Prostate gland (tissue), 2 donors: ENCODE measurements around the gene REXO4. TPM values are rescaled to one million over a fixed set of nuclear protein-coding genes. Genes with fewer than 3 reads are reported as not detected.
A peak's percentile ranks its signal among the peaks of the same experiment; 100 is the strongest.

Experiments
- DNase-seq: peaks from one replicate; pipeline ENCODE4 v3.0.0-alpha.2; 2019; ENCODE audit warnings: low spot score
- H3K27ac ChIP-seq, 2 donors: fragments of 200-600 bp; sonication (generic); 2 replicates each; pipeline ENCODE4 v1.5.1; 2017 to 2019
- H3K27me3 ChIP-seq: fragments of 200-600 bp; sonication (generic); replicated peaks from 2 replicates; pipeline ENCODE4 v1.5.1; 2019; ENCODE audit not compliant: insufficient read depth
- H3K36me3 ChIP-seq, 2 donors: fragments of 200-600 bp; sonication (generic); 1 replicate in 1 of 2; 2 replicates in 1 of 2; pipeline versions ENCODE4 v1.5.1 to v1.8.1; 2017 to 2019
- H3K4me1 ChIP-seq: fragments of 200-600 bp; sonication (generic); replicated peaks from 2 replicates; pipeline ENCODE4 v1.5.1; 2019
- H3K4me3 ChIP-seq, 2 donors: fragments of 200-600 bp; sonication (generic); 2 replicates each; pipeline ENCODE4 v1.5.1; 2017 to 2019
- H3K9me3 ChIP-seq: fragments of 200-600 bp; sonication (generic); 2 replicates; pipeline ENCODE4 v1.5.1; 2017
- POLR2A ChIP-seq: fragments of 450-650 bp; IDR thresholded peaks from one replicate; pipeline ENCODE4 v1.6.1; 2016; ENCODE audit warnings: antibody characterized with exemption, mild to moderate bottlenecking
- POLR2AphosphoS5 ChIP-seq: sonication (generic); formaldehyde crosslinking; IDR thresholded peaks from one replicate; pipeline ENCODE4 v1.6.1; 2017; ENCODE audit warnings: antibody characterized with exemption
- WGBS: methylation state at CpG from one replicate; pipeline ENCODE4 v1.1.5; 2018; 5-methylcytosine and 5-hydroxymethylcytosine counted together
- intact Hi-C: fragments of 100-400 bp; cut with DNase I; formaldehyde crosslinking; loops from one replicate; pipeline ENCODE4 v1.14.2; 2022
- total RNA-seq, 2 donors: library from RNA; depleted of rRNA; stranded (reverse); fragments of >200 nt; gene quantifications; one replicate each; pipeline ENCODE4 v1.1.0, GENCODE V29; 2016
- TF ChIP-seq, protein P1 (sequence below), 4 experiments: fragments of 200-600 bp in 2 of 4; fragments of 450-650 bp in 2 of 4; sonication (generic) in 2 of 4; IDR thresholded peaks; 1 replicate in 3 of 4; 2 replicates in 1 of 4; pipeline ENCODE4 v1.5.1; 2016 to 2019; ENCODE audit warnings: antibody characterized with exemption in 4 of 4, mild to moderate bottlenecking in 2 of 4, moderate library complexity in 2 of 4

Gene REXO4
- total RNA-seq, 2 donors from 2014 or later: 20.8 to 34.5 TPM

GRCh38 chr9:133459476-133460404 is 41.9 kb upstream of the REXO4 start, which contains the start of gene CACFD1:
Gene CACFD1 (plus strand): TSS chr9:133459978. CDS start chr9:133460067, 89 bp downstream.
- H3K4me1 ChIP-seq: peaks cover 4% of the 10 kb centered on the region
- intact Hi-C loops: loop anchor here (5.0 kb wide), 1 partner anchor 42 kb away; the partner anchor contains the start of gene REXO4
- WGBS: under 1% methylated on average over 30 of the region's 86 CpGs

GRCh38 chr9:133458643-133459312 is 41.0 kb upstream of the REXO4 start:
- intact Hi-C loops: loop anchor here (5.0 kb wide), 1 partner anchor 41 kb away; the partner anchor contains the start of gene REXO4
- no peak for DNase-seq
- WGBS: 79% methylated on average over 16 of the region's 16 CpGs

More at GRCh38 chr9:133459476-133460404, 41.9 kb upstream of the REXO4 start, which contains the start of gene CACFD1:
- DNase-seq: peak; percentile 97
- Histone ChIP-seq H3K27ac (peak within 1 kb of the TSS; percentile 95), H3K9me3 (no peaks in the 10 kb centered on the region), H3K27me3 (no peaks in the 10 kb centered on the region), H3K4me3 (peak within 1 kb of the TSS; percentile 75 to 81), H3K36me3 (no peaks in the 10 kb centered on the region)
- TF ChIP-seq, protein P1, sequence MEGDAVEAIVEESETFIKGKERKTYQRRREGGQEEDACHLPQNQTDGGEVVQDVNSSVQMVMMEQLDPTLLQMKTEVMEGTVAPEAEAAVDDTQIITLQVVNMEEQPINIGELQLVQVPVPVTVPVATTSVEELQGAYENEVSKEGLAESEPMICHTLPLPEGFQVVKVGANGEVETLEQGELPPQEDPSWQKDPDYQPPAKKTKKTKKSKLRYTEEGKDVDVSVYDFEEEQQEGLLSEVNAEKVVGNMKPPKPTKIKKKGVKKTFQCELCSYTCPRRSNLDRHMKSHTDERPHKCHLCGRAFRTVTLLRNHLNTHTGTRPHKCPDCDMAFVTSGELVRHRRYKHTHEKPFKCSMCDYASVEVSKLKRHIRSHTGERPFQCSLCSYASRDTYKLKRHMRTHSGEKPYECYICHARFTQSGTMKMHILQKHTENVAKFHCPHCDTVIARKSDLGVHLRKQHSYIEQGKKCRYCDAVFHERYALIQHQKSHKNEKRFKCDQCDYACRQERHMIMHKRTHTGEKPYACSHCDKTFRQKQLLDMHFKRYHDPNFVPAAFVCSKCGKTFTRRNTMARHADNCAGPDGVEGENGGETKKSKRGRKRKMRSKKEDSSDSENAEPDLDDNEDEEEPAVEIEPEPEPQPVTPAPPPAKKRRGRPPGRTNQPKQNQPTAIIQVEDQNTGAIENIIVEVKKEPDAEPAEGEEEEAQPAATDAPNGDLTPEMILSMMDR (IDR thresholded peaks at IDR 0.05): peak in 2 of 4 experiments; percentile 27 to 33
- TF ChIP-seq POLR2AphosphoS5: peak; percentile 59
- peak; percentile 84 for TF ChIP-seq POLR2A

GRCh38 chr9:133457748-133458147 is 39.9 kb upstream of the REXO4 start:
- H3K4me3 ChIP-seq: no peak overlapping the region
- intact Hi-C loops: loop anchor here (5.0 kb wide), 1 partner anchor 40 kb away; the partner anchor contains the start of gene REXO4
- H3K36me3 ChIP-seq: no peaks in the 10 kb centered on the region
- no peaks in the 10 kb centered on the region for H3K9me3 ChIP-seq
- DNase-seq: no peak
- WGBS: 97% methylated on average over 11 of the region's 11 CpGs
- TF ChIP-seq, protein P1 (IDR thresholded peaks at IDR 0.05): no peak
- TF ChIP-seq POLR2A (no peak), POLR2AphosphoS5 (no peak)
- H3K27ac ChIP-seq: no peak overlapping the region
- peaks cover 4% of the 10 kb centered on the region for H3K4me1 ChIP-seq
- no peaks in the 10 kb centered on the region for H3K27me3 ChIP-seq

More at GRCh38 chr9:133458643-133459312, 41.0 kb upstream of the REXO4 start:
- TF ChIP-seq, protein P1 (IDR thresholded peaks at IDR 0.05): no peak
- TF ChIP-seq POLR2AphosphoS5 (no peak), POLR2A (no peak)
- Histone ChIP-seq H3K36me3 (no peaks in the 10 kb centered on the region), H3K27me3 (no peaks in the 10 kb centered on the region), H3K4me3 (peak overlapping the region in 1 of 2 donors; percentile 75), H3K9me3 (no peaks in the 10 kb centered on the region), H3K4me1 (peaks cover 4% of the 10 kb centered on the region), H3K27ac (peak overlapping the region; percentile 95)

GRCh38 chr9:133457233-133457632 is 39.4 kb upstream of the REXO4 start:
- H3K9me3 ChIP-seq: no peaks in the 10 kb centered on the region
- no peak overlapping the region for H3K27ac ChIP-seq
- no peak for DNase-seq
- H3K36me3 ChIP-seq: no peaks in the 10 kb centered on the region
- TF ChIP-seq, protein P1 (IDR thresholded peaks at IDR 0.05): no peak
- TF ChIP-seq POLR2AphosphoS5: no peak
- no peak for TF ChIP-seq POLR2A
- no peak overlapping the region for H3K4me3 ChIP-seq
- WGBS: 83% methylated on average over 13 of the region's 13 CpGs
- no peaks in the 10 kb centered on the region for H3K27me3 ChIP-seq
- peaks cover 4% of the 10 kb centered on the region for H3K4me1 ChIP-seq
- intact Hi-C loops: loop anchor here (5.0 kb wide), 1 partner anchor 40 kb away; the partner anchor contains the start of gene REXO4
